OCI-LY3 (cell line): Measurements from ENCODE around the gene CASP3.

Experiments used
- EZH2phosphoT487 ChIP-seq: fragments of 200-600 bp; shearing (Covaris generic); IDR thresholded peaks from 2 replicates; pipeline ENCODE4 v1.6.1; 2018; ENCODE audit warnings: antibody characterized with exemption, mixed run types, low read depth
- TF ChIP-seq, protein P1 (sequence below): fragments of 200-600, 300-600 bp; sonication (generic); IDR thresholded peaks from 2 replicates; pipeline ENCODE4 v1.5.1; 2014; ENCODE audit warnings: antibody characterized with exemption, low read length, low read depth

- TF ChIP-seq, protein P1, sequence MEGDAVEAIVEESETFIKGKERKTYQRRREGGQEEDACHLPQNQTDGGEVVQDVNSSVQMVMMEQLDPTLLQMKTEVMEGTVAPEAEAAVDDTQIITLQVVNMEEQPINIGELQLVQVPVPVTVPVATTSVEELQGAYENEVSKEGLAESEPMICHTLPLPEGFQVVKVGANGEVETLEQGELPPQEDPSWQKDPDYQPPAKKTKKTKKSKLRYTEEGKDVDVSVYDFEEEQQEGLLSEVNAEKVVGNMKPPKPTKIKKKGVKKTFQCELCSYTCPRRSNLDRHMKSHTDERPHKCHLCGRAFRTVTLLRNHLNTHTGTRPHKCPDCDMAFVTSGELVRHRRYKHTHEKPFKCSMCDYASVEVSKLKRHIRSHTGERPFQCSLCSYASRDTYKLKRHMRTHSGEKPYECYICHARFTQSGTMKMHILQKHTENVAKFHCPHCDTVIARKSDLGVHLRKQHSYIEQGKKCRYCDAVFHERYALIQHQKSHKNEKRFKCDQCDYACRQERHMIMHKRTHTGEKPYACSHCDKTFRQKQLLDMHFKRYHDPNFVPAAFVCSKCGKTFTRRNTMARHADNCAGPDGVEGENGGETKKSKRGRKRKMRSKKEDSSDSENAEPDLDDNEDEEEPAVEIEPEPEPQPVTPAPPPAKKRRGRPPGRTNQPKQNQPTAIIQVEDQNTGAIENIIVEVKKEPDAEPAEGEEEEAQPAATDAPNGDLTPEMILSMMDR: no peak
- TF ChIP-seq EZH2phosphoT487: no peak
Observed at GRCh38 chr4:184672741-184673140, 23.5 kb upstream of the CASP3 start.
